HG02610 (cell line): ENCODE results near the gene THPO.
"Not testable (repeated sequence)": the region's sequence is repeated elsewhere in the genome, so short reads cannot be mapped to it uniquely, and the experiment has no call there.

Experiments
- ATAC-seq: cut with Tn5 transposase; IDR thresholded peaks from one replicate; pipeline ENCODE4 v1.9.1; 2021; ENCODE audit warnings: mild to moderate bottlenecking, moderate library complexity; ENCODE audit not compliant: unreplicated experiment

Gene THPO

GRCh38 chr3:184351511-184352148 lies 26.4 kb downstream of the THPO start:
- ATAC-seq = no peak

- no peak for ATAC-seq
Observed at GRCh38 chr3:184350618-184351017, 27.4 kb downstream of the THPO start.

GRCh38 chr3:184349563-184350470 lies 28.2 kb downstream of the THPO start:
- ATAC-seq = no peak

- ATAC-seq = no peak
Observed at GRCh38 chr3:184348057-184348382, 30.0 kb downstream of the THPO start.

GRCh38 chr3:184347321-184348056 lies 30.5 kb downstream of the THPO start:
- ATAC-seq = no peak

- ATAC-seq = no peak
Observed at GRCh38 chr3:184346480-184347190, 31.4 kb downstream of the THPO start.

- ATAC-seq = no peak
Observed at GRCh38 chr3:184345317-184346144, 32.5 kb downstream of the THPO start.

GRCh38 chr3:184344579-184345316 lies 33.3 kb downstream of the THPO start:
- no peak for ATAC-seq

- no peak for ATAC-seq
Observed at GRCh38 chr3:184343200-184343876, 34.7 kb downstream of the THPO start.

GRCh38 chr3:184341925-184342324 lies 36.1 kb downstream of the THPO start:
- no peak for ATAC-seq

GRCh38 chr3:184339451-184340135 lies 38.4 kb downstream of the THPO start:
- not testable (repeated sequence) for ATAC-seq

- no peak for ATAC-seq
Observed at GRCh38 chr3:184339001-184339400, 39.0 kb downstream of the THPO start.

- ATAC-seq = no peak
Observed at GRCh38 chr3:184338511-184338945, 39.5 kb downstream of the THPO start.

- no peak for ATAC-seq
Observed at GRCh38 chr3:184337981-184338380, 40.0 kb downstream of the THPO start.

GRCh38 chr3:184337399-184337714 lies 40.6 kb downstream of the THPO start, which contains the start of gene FAM131A:
FAM131A (plus strand) TSS chr3:184337600; CDS start chr3:184337631, 31 bp downstream.
- ATAC-seq = no peak

- ATAC-seq = no peak
Observed at GRCh38 chr3:184336547-184337398, 41.2 kb downstream of the THPO start.
